ENCODE measurements around the gene NAV1. TPM values are rescaled to one million over a fixed set of nuclear protein-coding genes. Genes with fewer than 3 reads are reported as not detected.

Gene NAV1
- total RNA-seq, 1 experiment from 2014 or later = 51.0 TPM

DNA sequence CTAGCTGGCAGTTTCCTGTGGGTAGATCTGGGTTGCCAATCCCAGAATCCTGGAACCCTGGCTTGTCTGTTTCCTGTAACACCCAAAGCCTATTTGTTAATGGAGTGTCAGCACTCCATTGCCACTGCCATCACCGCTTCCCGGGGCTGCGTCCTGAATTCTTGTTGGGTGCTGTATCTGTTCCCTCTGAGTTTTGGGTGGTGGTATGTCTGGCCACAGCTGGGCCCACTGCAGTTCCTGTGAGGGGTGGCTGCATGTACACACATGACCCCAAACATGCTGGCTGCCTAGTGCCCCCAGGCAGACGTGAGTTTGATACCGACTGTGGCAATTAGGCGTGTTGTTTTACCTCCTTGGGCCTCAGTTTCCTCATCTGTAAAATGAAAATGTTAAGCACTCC is 29.3 kb downstream of the NAV1 start:
- Mint-ChIP-seq H3K9me3 (peaks cover 4% of the 10 kb centered on the region; the same call in 1 of the 2 replicates), H3K27ac (no peak overlapping the region), H3K36me3 (no peaks in the 10 kb centered on the region), H3K4me1 (peaks cover 7% of the 10 kb centered on the region; the same call in 1 of the 2 replicates), H3K27me3 (ENCODE audit: low read depth) (no peaks in the 10 kb centered on the region), H3K4me3 (no peak overlapping the region)
- CTCF ChIA-PET = interaction anchor here (1.3 to 2.5 kb wide), 4 partner anchors 9 to 225 kb away, joined by 5 to 11 read pairs (median 8); no protein-coding TSS in a partner anchor
- ATAC-seq (no peak), DNase-seq (ENCODE audit: low spot score) (no peak)
- TF ChIP-seq, protein P1, sequence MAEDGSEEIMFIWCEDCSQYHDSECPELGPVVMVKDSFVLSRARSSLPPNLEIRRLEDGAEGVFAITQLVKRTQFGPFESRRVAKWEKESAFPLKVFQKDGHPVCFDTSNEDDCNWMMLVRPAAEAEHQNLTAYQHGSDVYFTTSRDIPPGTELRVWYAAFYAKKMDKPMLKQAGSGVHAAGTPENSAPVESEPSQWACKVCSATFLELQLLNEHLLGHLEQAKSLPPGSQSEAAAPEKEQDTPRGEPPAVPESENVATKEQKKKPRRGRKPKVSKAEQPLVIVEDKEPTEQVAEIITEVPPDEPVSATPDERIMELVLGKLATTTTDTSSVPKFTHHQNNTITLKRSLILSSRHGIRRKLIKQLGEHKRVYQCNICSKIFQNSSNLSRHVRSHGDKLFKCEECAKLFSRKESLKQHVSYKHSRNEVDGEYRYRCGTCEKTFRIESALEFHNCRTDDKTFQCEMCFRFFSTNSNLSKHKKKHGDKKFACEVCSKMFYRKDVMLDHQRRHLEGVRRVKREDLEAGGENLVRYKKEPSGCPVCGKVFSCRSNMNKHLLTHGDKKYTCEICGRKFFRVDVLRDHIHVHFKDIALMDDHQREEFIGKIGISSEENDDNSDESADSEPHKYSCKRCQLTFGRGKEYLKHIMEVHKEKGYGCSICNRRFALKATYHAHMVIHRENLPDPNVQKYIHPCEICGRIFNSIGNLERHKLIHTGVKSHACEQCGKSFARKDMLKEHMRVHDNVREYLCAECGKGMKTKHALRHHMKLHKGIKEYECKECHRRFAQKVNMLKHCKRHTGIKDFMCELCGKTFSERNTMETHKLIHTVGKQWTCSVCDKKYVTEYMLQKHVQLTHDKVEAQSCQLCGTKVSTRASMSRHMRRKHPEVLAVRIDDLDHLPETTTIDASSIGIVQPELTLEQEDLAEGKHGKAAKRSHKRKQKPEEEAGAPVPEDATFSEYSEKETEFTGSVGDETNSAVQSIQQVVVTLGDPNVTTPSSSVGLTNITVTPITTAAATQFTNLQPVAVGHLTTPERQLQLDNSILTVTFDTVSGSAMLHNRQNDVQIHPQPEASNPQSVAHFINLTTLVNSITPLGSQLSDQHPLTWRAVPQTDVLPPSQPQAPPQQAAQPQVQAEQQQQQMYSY (CRISPR knock-in tag; IDR thresholded peaks at IDR 0.05) = no peak
- no peak for TF ChIP-seq ZNF416 (CRISPR knock-in tag; IDR thresholded peaks at IDR 0.05)
- no peak for TF ChIP-seq ZNF121 (CRISPR knock-in tag; IDR thresholded peaks at IDR 0.05)
- TF ChIP-seq MYBL2 (CRISPR knock-in tag; IDR thresholded peaks at IDR 0.05) = no peak
- TF ChIP-seq NFYB (CRISPR knock-in tag; conservative IDR thresholded peaks at IDR 0.05; ENCODE audit: low read depth) = no peak
- TF ChIP-seq, protein P2, sequence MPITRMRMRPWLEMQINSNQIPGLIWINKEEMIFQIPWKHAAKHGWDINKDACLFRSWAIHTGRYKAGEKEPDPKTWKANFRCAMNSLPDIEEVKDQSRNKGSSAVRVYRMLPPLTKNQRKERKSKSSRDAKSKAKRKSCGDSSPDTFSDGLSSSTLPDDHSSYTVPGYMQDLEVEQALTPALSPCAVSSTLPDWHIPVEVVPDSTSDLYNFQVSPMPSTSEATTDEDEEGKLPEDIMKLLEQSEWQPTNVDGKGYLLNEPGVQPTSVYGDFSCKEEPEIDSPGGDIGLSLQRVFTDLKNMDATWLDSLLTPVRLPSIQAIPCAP (CRISPR knock-in tag; IDR thresholded peaks at IDR 0.05) = no peak
- TF ChIP-seq, protein P3, sequence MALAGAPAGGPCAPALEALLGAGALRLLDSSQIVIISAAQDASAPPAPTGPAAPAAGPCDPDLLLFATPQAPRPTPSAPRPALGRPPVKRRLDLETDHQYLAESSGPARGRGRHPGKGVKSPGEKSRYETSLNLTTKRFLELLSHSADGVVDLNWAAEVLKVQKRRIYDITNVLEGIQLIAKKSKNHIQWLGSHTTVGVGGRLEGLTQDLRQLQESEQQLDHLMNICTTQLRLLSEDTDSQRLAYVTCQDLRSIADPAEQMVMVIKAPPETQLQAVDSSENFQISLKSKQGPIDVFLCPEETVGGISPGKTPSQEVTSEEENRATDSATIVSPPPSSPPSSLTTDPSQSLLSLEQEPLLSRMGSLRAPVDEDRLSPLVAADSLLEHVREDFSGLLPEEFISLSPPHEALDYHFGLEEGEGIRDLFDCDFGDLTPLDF (CRISPR knock-in tag; IDR thresholded peaks at IDR 0.05) = no peak
- no peak for TF ChIP-seq ZBTB21 (CRISPR knock-in tag; IDR thresholded peaks at IDR 0.05; ENCODE audit: borderline replicate concordance)
- TF ChIP-seq, protein P4, sequence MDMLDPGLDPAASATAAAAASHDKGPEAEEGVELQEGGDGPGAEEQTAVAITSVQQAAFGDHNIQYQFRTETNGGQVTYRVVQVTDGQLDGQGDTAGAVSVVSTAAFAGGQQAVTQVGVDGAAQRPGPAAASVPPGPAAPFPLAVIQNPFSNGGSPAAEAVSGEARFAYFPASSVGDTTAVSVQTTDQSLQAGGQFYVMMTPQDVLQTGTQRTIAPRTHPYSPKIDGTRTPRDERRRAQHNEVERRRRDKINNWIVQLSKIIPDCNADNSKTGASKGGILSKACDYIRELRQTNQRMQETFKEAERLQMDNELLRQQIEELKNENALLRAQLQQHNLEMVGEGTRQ (CRISPR knock-in tag; IDR thresholded peaks at IDR 0.05) = no peak
- TF ChIP-seq ZNF219 (CRISPR knock-in tag; IDR thresholded peaks at IDR 0.05; ENCODE audit: borderline replicate concordance) = no peak
- TF ChIP-seq, protein P5, sequence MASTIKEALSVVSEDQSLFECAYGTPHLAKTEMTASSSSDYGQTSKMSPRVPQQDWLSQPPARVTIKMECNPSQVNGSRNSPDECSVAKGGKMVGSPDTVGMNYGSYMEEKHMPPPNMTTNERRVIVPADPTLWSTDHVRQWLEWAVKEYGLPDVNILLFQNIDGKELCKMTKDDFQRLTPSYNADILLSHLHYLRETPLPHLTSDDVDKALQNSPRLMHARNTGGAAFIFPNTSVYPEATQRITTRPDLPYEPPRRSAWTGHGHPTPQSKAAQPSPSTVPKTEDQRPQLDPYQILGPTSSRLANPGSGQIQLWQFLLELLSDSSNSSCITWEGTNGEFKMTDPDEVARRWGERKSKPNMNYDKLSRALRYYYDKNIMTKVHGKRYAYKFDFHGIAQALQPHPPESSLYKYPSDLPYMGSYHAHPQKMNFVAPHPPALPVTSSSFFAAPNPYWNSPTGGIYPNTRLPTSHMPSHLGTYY (CRISPR knock-in tag; IDR thresholded peaks at IDR 0.05) = no peak
- no peak for TF ChIP-seq OVOL2 (CRISPR knock-in tag; IDR thresholded peaks at IDR 0.05; ENCODE audit: borderline replicate concordance)
- TF ChIP-seq JUN (CRISPR knock-in tag; IDR thresholded peaks at IDR 0.05) = no peak
- no peak for TF ChIP-seq ZNF396 (CRISPR knock-in tag; IDR thresholded peaks at IDR 0.05; ENCODE audit: borderline replicate concordance)
- TF ChIP-seq, protein P6, sequence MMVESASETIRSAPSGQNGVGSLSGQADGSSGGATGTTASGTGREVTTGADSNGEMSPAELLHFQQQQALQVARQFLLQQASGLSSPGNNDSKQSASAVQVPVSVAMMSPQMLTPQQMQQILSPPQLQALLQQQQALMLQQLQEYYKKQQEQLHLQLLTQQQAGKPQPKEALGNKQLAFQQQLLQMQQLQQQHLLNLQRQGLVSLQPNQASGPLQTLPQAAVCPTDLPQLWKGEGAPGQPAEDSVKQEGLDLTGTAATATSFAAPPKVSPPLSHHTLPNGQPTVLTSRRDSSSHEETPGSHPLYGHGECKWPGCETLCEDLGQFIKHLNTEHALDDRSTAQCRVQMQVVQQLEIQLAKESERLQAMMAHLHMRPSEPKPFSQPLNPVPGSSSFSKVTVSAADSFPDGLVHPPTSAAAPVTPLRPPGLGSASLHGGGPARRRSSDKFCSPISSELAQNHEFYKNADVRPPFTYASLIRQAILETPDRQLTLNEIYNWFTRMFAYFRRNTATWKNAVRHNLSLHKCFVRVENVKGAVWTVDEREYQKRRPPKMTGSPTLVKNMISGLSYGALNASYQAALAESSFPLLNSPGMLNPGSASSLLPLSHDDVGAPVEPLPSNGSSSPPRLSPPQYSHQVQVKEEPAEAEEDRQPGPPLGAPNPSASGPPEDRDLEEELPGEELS (CRISPR knock-in tag; IDR thresholded peaks at IDR 0.05) = no peak
- no peak for TF ChIP-seq ESRRA (CRISPR knock-in tag; IDR thresholded peaks at IDR 0.05; ENCODE audit: borderline replicate concordance)
- no peak for TF ChIP-seq FOXJ3 (CRISPR knock-in tag; IDR thresholded peaks at IDR 0.05; ENCODE audit: borderline replicate concordance)
- TF ChIP-seq TEAD4 (CRISPR knock-in tag; IDR thresholded peaks at IDR 0.05) = no peak
- TF ChIP-seq, protein P7, sequence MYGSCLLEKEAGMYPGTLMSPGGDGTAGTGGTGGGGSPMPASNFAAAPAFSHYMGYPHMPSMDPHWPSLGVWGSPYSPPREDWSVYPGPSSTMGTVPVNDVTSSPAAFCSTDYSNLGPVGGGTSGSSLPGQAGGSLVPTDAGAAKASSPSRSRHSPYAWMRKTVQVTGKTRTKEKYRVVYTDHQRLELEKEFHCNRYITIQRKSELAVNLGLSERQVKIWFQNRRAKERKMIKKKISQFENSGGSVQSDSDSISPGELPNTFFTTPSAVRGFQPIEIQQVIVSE (CRISPR knock-in tag; IDR thresholded peaks at IDR 0.05; ENCODE audit: borderline replicate concordance) = no peak
- TF ChIP-seq, protein P8, sequence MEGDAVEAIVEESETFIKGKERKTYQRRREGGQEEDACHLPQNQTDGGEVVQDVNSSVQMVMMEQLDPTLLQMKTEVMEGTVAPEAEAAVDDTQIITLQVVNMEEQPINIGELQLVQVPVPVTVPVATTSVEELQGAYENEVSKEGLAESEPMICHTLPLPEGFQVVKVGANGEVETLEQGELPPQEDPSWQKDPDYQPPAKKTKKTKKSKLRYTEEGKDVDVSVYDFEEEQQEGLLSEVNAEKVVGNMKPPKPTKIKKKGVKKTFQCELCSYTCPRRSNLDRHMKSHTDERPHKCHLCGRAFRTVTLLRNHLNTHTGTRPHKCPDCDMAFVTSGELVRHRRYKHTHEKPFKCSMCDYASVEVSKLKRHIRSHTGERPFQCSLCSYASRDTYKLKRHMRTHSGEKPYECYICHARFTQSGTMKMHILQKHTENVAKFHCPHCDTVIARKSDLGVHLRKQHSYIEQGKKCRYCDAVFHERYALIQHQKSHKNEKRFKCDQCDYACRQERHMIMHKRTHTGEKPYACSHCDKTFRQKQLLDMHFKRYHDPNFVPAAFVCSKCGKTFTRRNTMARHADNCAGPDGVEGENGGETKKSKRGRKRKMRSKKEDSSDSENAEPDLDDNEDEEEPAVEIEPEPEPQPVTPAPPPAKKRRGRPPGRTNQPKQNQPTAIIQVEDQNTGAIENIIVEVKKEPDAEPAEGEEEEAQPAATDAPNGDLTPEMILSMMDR (IDR thresholded peaks at IDR 0.05) = no peak
- POLR2A ChIA-PET = no interaction called here
